Measurements from ENCODE around the gene MAP4K1. TPM values are rescaled to one million over a fixed set of nuclear protein-coding genes. Genes with fewer than 3 reads are reported as not detected.

Gene MAP4K1
- total RNA-seq, 1 donor from 2014 or later = 2.1 TPM

DNA sequence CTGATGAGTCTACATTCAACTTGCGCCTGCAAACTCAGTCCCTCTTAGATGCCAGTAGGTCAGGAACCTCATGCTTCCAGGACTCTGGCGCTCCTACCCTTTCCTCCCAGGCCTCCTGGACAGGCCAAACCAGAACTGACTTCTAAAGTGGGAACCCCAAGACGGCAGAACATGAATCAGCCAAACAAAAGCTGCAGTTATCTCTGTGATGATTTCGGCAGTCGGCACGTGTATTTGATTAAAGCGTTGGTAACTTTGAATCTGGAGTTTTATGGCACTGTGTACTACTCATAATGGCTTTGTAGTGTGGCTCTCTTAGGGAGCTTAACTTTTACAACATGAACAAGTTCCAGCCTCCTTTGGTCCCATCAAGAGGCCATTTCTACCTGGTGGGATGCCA, 43.4 kb upstream of the MAP4K1 start:
- H3K36me3 Mint-ChIP-seq (ENCODE audit: unreplicated experiment) = peaks cover 15% of the 10 kb centered on the region
- peak overlapping the region; percentile 99 for H3K27ac Mint-ChIP-seq (ENCODE audit: unreplicated experiment)
- DNase-seq (ENCODE audit: extremely low spot score, unreplicated experiment) = no peak

DNA sequence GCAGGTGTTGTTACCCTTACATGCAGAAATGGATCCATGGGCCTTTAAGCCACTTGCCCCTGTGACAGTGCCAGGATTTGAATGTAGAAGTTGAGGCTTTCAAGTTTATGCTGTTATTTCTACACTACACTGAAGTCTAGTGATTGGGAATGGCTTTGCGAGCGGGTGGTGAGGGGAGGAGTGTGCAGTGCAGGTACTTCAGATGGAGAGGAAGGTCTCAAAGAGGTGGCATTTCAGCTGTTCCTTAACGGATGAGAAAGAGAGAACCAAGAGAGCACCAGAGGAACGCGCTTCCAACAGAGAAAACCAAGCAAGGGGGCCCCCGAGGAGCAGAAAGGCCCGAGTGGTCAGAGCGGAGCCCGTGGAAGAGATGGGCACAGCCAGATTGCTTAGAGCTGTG, 43.0 kb upstream of the MAP4K1 start:
- Mint-ChIP-seq H3K27me3 (ENCODE audit: unreplicated experiment) (no peaks in the 10 kb centered on the region), H3K4me3 (ENCODE audit: unreplicated experiment) (no peak overlapping the region), H3K27ac (ENCODE audit: unreplicated experiment) (peak overlapping the region; percentile 99), H3K36me3 (ENCODE audit: unreplicated experiment) (peaks cover 16% of the 10 kb centered on the region), H3K4me1 (ENCODE audit: unreplicated experiment) (peaks cover 96% of the 10 kb centered on the region), H3K9me3 (ENCODE audit: unreplicated experiment) (no peaks in the 10 kb centered on the region)
- DNase-seq (ENCODE audit: extremely low spot score, unreplicated experiment) = no peak
- TF ChIP-seq, protein P1, sequence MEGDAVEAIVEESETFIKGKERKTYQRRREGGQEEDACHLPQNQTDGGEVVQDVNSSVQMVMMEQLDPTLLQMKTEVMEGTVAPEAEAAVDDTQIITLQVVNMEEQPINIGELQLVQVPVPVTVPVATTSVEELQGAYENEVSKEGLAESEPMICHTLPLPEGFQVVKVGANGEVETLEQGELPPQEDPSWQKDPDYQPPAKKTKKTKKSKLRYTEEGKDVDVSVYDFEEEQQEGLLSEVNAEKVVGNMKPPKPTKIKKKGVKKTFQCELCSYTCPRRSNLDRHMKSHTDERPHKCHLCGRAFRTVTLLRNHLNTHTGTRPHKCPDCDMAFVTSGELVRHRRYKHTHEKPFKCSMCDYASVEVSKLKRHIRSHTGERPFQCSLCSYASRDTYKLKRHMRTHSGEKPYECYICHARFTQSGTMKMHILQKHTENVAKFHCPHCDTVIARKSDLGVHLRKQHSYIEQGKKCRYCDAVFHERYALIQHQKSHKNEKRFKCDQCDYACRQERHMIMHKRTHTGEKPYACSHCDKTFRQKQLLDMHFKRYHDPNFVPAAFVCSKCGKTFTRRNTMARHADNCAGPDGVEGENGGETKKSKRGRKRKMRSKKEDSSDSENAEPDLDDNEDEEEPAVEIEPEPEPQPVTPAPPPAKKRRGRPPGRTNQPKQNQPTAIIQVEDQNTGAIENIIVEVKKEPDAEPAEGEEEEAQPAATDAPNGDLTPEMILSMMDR (IDR thresholded peaks at IDR 0.05) = no peak

More for the DNA sequence above, 43.4 kb upstream of the MAP4K1 start:
- no peak overlapping the region for H3K4me3 Mint-ChIP-seq (ENCODE audit: unreplicated experiment)
- no peaks in the 10 kb centered on the region for H3K27me3 Mint-ChIP-seq (ENCODE audit: unreplicated experiment)
- TF ChIP-seq, protein P1 (IDR thresholded peaks at IDR 0.05) = no peak
- H3K9me3 Mint-ChIP-seq (ENCODE audit: unreplicated experiment) = no peaks in the 10 kb centered on the region
- peaks cover 96% of the 10 kb centered on the region for H3K4me1 Mint-ChIP-seq (ENCODE audit: unreplicated experiment)

DNA sequence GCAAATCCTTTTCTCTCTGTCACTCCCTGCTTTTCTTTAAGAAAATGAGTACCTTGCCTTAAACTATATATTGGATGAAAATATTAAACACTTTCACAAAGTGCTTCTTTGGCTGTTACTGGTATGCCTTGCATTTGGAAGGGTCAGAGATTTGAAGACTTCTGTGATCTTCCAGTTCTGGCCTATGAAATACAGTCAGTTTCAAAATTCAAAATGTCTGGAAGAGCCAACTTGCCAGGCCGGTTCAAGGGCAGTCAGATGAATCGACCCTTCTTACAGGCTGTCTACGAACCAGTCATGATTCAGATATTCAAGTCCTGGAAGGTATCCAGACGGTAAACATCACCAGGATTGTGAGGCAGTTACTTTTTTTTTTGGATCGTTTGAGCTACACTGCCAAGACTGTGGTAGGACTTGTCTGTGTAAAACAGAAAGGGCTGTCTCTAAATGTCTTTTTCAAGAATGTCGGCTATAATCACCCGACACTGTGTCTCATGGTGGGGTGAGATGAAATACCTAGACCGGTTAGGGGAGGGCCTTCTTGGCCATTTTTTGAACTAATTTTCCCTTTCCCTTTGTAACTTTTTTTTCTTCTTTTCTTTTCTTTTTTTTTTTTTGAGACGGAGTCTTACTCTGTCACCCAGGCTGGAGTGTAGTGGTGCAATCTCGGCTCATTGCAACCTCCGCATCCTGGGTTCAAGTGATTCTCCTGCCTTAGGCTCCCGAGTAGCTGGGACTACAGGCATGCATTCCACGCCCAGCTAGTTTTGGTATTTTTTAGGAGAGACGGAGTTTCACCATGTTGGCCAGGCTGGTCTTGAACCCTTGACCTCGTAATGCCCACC, 40.9 kb upstream of the MAP4K1 start:
- H3K36me3 Mint-ChIP-seq (ENCODE audit: unreplicated experiment) = peaks cover 16% of the 10 kb centered on the region
- no peak for DNase-seq (ENCODE audit: extremely low spot score, unreplicated experiment)
- H3K27ac Mint-ChIP-seq (ENCODE audit: unreplicated experiment) = peak overlapping the region; percentile 99
- peaks cover 96% of the 10 kb centered on the region for H3K4me1 Mint-ChIP-seq (ENCODE audit: unreplicated experiment)
- H3K9me3 Mint-ChIP-seq (ENCODE audit: unreplicated experiment) = no peaks in the 10 kb centered on the region
- no peaks in the 10 kb centered on the region for H3K27me3 Mint-ChIP-seq (ENCODE audit: unreplicated experiment)
- TF ChIP-seq, protein P1 (IDR thresholded peaks at IDR 0.05) = no peak
- peak overlapping the region; percentile 62 for H3K4me3 Mint-ChIP-seq (ENCODE audit: unreplicated experiment)

DNA sequence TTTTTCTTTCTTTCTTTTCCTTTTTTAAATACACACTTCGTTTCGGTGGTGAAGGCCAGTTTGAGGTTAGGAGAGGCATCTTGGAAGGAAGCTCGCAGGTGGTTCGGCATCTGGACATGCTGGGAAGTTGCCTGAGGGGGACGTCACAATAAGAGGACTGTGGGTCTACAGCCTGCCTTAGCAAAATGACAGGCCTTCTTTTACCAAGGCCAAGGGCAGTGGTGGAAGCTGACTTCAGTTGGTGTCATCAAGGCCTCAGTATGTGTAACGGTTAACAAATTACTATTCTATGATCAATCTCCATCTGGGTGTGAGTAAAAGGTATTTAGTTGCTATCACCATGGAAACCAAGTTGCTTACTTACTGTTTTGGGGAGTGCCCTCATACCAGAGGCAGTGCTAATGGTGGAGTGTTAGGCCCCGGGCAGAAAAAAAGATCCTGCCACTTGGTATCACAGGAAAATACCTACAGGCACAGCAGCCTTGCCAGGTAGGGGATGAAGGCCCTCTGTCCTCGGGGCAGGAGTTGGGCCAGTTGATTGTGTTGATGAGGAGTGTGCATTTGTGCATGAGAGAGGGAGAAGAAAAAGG, 40.0 kb upstream of the MAP4K1 start:
- Mint-ChIP-seq H3K27ac (ENCODE audit: unreplicated experiment) (peak overlapping the region; percentile 99), H3K4me1 (ENCODE audit: unreplicated experiment) (peaks cover 97% of the 10 kb centered on the region), H3K4me3 (ENCODE audit: unreplicated experiment) (peak overlapping the region; percentile 57), H3K27me3 (ENCODE audit: unreplicated experiment) (no peaks in the 10 kb centered on the region), H3K9me3 (ENCODE audit: unreplicated experiment) (no peaks in the 10 kb centered on the region), H3K36me3 (ENCODE audit: unreplicated experiment) (peaks cover 17% of the 10 kb centered on the region)
- TF ChIP-seq, protein P1 (IDR thresholded peaks at IDR 0.05) = no peak
- no peak for DNase-seq (ENCODE audit: extremely low spot score, unreplicated experiment)

Measured in osteocyte (in vitro differentiated cells).